IPS-15b (cell line): ENCODE data around the gene BAMBI.

Source experiments
- H3K27me3 ChIP-seq: one replicate; pipeline ENCODE4 v1.6.1; 2013; ENCODE audit warnings: low read length; ENCODE audit not compliant: control insufficient read depth, insufficient read depth
- H3K36me3 ChIP-seq: one replicate; pipeline ENCODE4 v1.6.1; 2013; ENCODE audit warnings: low read length; ENCODE audit not compliant: control insufficient read depth, insufficient read depth
- H3K4me1 ChIP-seq: one replicate; pipeline ENCODE4 v1.6.1; 2013; ENCODE audit warnings: mild to moderate bottlenecking, low read length; ENCODE audit not compliant: control insufficient read depth, insufficient read depth
- H3K4me3 ChIP-seq: one replicate; pipeline ENCODE4 v1.5.1; 2013; ENCODE audit warnings: low read depth, low read length
- H3K9ac ChIP-seq: one replicate; pipeline ENCODE4 v1.6.1; 2013; ENCODE audit warnings: low read depth, mild to moderate bottlenecking, low read length
- H3K9me3 ChIP-seq: one replicate; pipeline ENCODE4 v1.6.1; 2013; ENCODE audit warnings: mild to moderate bottlenecking, low read length; ENCODE audit not compliant: control insufficient read depth, insufficient read depth

The BAMBI gene

DNA sequence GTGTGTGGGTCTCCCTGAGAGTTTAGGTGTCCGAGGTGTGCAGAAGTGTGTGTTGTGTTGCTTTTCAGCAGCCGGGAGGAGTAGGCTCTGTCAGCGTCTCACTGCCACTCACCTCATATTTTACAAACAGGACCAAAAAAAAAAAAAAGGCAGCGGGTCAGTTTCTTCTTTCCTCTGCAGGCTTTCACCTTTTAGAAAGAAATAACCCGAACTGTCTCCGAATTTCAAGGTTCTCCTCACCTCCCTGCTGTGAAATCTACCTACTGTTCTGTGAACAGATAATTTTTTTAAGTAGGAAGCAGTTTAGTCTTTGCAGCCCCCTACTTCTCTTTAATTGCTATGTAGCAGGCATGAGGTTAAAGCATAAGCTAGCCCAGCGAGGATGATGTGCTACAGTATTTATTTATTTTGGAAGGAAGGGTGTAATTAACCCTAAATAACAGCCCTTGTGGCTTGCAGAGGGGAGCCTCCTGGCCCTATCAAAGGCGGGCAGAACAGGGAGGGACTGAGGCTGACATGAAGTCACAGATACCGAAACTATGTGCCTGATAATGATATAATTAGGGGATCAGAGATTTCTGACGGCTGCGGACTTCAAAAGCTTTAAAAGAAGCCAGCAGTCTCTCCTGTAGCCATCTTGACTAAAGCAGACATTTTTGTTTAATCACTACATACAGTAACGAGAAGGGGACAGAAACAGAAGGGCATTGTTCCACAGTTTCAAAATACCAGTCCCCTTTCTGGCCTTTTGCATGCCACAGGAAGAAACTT lies 1.6 kb downstream of the BAMBI start:
- peaks cover 9% of the 10 kb centered on the region for H3K36me3 ChIP-seq
- peak overlapping the region; percentile 89 for H3K4me3 ChIP-seq
- peaks cover 30% of the 10 kb centered on the region for H3K27me3 ChIP-seq
- peak overlapping the region; percentile 26 for H3K9ac ChIP-seq
- H3K9me3 ChIP-seq: no peaks in the 10 kb centered on the region
- H3K4me1 ChIP-seq: peaks cover 14% of the 10 kb centered on the region

GRCh38 chr10:28679581-28680357 lies 2.4 kb downstream of the BAMBI start:
- H3K9me3 ChIP-seq: no peaks in the 10 kb centered on the region
- H3K9ac ChIP-seq: no peak overlapping the region
- H3K27me3 ChIP-seq: peaks cover 25% of the 10 kb centered on the region
- H3K36me3 ChIP-seq: peaks cover 9% of the 10 kb centered on the region
- H3K4me1 ChIP-seq: peaks cover 15% of the 10 kb centered on the region
- H3K4me3 ChIP-seq: peak overlapping the region; percentile 89

DNA sequence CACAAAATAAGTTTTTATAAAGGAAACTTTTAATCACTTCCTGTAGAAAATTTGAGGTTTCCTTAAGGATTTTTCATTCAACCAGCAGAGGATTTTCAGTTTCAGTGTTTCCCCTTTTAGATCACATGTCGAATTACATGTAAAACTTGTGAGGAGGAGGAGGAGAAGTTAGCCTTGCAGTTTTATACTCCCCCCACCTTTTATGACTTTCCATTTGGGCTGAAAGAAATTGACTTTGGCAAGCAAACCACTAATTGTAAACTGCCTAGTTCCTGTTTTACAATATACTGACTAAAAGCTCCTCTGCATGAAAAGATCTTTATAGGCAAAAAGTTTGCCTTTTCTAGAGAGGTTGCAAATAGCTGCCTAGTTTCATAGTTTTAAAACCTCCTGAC lies 3.0 kb downstream of the BAMBI start:
- H3K4me3 ChIP-seq: peak overlapping the region; percentile 89
- peaks cover 19% of the 10 kb centered on the region for H3K27me3 ChIP-seq
- no peak overlapping the region for H3K9ac ChIP-seq
- peaks cover 9% of the 10 kb centered on the region for H3K36me3 ChIP-seq
- H3K4me1 ChIP-seq: peaks cover 21% of the 10 kb centered on the region
- H3K9me3 ChIP-seq: no peaks in the 10 kb centered on the region

DNA sequence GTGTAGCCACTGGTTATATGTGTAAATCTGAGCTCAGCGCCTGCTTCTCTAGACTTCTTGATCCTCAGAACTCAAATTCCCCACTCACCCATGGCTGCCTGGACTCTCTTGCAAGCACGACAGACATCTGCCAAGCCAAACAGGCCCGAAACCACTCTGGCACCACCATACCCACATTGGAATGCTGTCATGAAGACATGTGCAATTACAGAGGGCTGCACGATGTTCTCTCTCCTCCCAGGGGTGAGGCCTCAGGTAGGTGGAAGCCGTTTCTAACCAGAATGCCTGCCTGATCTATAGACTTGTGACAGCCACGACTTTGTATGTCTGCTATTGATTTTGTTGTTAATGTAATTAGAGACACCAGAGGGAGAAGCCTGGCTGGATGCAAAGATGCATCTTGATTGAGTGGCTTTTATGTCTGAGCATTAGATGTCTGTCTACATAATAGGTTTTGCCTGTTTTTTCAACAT lies 4.0 kb downstream of the BAMBI start:
- H3K9me3 ChIP-seq: no peaks in the 10 kb centered on the region
- H3K9ac ChIP-seq: no peak overlapping the region
- H3K4me1 ChIP-seq: peaks cover 17% of the 10 kb centered on the region
- H3K4me3 ChIP-seq: no peak overlapping the region
- H3K36me3 ChIP-seq: peaks cover 9% of the 10 kb centered on the region
- H3K27me3 ChIP-seq: peaks cover 16% of the 10 kb centered on the region

GRCh38 chr10:28681928-28682750 lies 4.8 kb downstream of the BAMBI start:
- peaks cover 16% of the 10 kb centered on the region for H3K27me3 ChIP-seq
- no peak overlapping the region for H3K4me3 ChIP-seq
- H3K4me1 ChIP-seq: peaks cover 21% of the 10 kb centered on the region
- no peak overlapping the region for H3K9ac ChIP-seq
- no peaks in the 10 kb centered on the region for H3K9me3 ChIP-seq
- peaks cover 9% of the 10 kb centered on the region for H3K36me3 ChIP-seq

- peaks cover 34% of the 10 kb centered on the region for H3K4me1 ChIP-seq
- H3K9ac ChIP-seq: no peak overlapping the region
- peaks cover 5% of the 10 kb centered on the region for H3K27me3 ChIP-seq
- H3K36me3 ChIP-seq: peaks cover 9% of the 10 kb centered on the region
- H3K4me3 ChIP-seq: no peak overlapping the region
- H3K9me3 ChIP-seq: no peaks in the 10 kb centered on the region
These were observed 7.0 kb downstream of the BAMBI start for GRCh38 chr10:28684157-28684985.

- H3K9ac ChIP-seq: no peak overlapping the region
- peaks cover 34% of the 10 kb centered on the region for H3K4me1 ChIP-seq
These were observed 7.8 kb downstream of the BAMBI start for GRCh38 chr10:28684986-28685580.

GRCh38 chr10:28685717-28686116 lies 8.4 kb downstream of the BAMBI start:
- H3K27me3 ChIP-seq: no peaks in the 10 kb centered on the region
- peaks cover 9% of the 10 kb centered on the region for H3K36me3 ChIP-seq
- H3K9me3 ChIP-seq: no peaks in the 10 kb centered on the region
- peaks cover 37% of the 10 kb centered on the region for H3K4me1 ChIP-seq
- no peak overlapping the region for H3K9ac ChIP-seq
- H3K4me3 ChIP-seq: no peak overlapping the region

More at GRCh38 chr10:28684986-28685580, 7.8 kb downstream of the BAMBI start:
- Histone ChIP-seq H3K27me3 (no peaks in the 10 kb centered on the region), H3K9me3 (no peaks in the 10 kb centered on the region), H3K36me3 (peaks cover 9% of the 10 kb centered on the region), H3K4me3 (no peak overlapping the region)

DNA sequence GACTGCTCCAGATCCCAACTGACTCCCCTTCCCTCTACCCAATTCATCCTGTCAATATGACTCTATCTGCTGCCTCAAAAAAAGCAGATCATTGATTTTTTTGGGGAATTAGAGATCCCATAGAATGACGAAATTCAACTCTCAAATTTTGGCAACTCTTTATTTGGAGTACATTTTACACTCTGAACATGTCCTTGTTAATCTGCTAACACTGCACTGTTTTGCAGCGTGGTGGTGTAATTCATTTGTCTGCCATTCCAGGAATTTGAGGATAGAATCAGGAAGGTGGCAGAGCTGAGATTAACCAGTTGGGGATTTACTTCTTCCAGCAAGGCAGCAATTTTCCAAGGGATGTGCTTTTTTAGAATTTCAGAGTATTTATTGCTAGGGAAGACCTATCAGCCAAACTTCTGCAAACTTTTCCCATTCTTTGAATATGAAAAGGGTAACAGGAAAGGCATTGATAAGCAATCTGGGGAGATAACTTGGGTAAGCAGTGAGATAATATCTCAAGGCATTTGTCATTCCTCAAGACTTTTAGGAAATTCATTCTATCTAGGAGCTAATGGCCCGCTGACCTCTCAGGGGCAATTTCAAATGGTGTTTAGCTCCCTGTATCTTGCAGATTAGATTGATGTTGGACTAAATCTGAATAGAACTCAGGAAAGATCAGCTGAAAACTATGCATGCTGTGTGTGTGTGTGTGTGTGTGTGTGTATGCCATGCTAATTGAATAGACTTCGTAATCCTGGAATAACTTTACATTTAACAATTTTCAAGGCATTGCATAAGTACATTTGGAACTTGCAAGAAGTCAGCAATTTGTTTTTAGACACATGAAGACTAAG lies 9.7 kb downstream of the BAMBI start:
- no peaks in the 10 kb centered on the region for H3K27me3 ChIP-seq
- no peak overlapping the region for H3K4me3 ChIP-seq
- no peaks in the 10 kb centered on the region for H3K9me3 ChIP-seq
- H3K9ac ChIP-seq: no peak overlapping the region
- no peaks in the 10 kb centered on the region for H3K36me3 ChIP-seq
- H3K4me1 ChIP-seq: peaks cover 30% of the 10 kb centered on the region

- Histone ChIP-seq H3K9ac (no peak overlapping the region), H3K9me3 (no peaks in the 10 kb centered on the region), H3K4me3 (no peak overlapping the region), H3K4me1 (peaks cover 30% of the 10 kb centered on the region), H3K27me3 (no peaks in the 10 kb centered on the region), H3K36me3 (no peaks in the 10 kb centered on the region)
These were observed 10.3 kb downstream of the BAMBI start for GRCh38 chr10:28687683-28688001.
